PFSK-1 (cell line): ENCODE data around the gene SOSTDC1.

ENCODE experiments used
- POLR2AphosphoS5 ChIP-seq: IDR thresholded peaks from 2 replicates; pipeline ENCODE4 v1.6.1; 2012; ENCODE audit warnings: low read depth, mild to moderate bottlenecking, control low read depth, low read length, moderate library complexity
- REST ChIP-seq, 2 experiments: IDR thresholded peaks; 2 replicates each; pipeline versions ENCODE4 v1.6.1 to v1.8.0; 2011 to 2012; ENCODE audit warnings: low read depth in 2 of 2, low read length in 2 of 2, control low read depth in 1 of 2, inconsistent platforms in 1 of 2, mild to moderate bottlenecking in 1 of 2, moderate library complexity in 1 of 2; ENCODE audit not compliant: insufficient read depth in 1 of 2
- SIN3A ChIP-seq: IDR thresholded peaks from 2 replicates; pipeline ENCODE4 v1.6.1; 2012; ENCODE audit warnings: mild to moderate bottlenecking, low read length, moderate library complexity, borderline replicate concordance; ENCODE audit not compliant: insufficient read depth

DNA sequence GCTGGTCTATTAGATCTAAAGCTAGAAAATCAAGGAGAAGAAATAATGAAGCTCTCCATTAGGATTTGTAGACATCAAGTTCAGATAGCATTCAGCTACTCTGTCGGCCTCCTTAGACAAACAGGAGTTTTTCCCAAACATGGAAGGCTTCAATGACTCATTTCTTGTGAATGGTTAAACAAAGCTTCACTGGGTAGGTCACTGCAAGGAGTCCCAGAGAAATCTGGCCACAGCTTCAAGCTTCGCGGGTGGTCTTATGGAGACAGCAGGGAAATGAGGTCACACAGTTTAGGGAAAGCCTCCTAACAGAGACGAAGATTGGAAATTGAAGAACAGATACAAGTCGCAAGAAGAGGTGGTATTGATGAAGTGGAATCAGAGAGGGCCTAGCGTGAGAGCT lies 38.5 kb upstream of the SOSTDC1 start:
- no peak for TF ChIP-seq POLR2AphosphoS5
- no peak for TF ChIP-seq SIN3A
- TF ChIP-seq REST (IDR thresholded peaks at IDR 0.05; ENCODE audit: insufficient read depth in 1 of 2, low read depth in 2 of 2, low read length in 2 of 2): no peak
